Pancreas (tissue), 10 donors: ENCODE data around the gene WWOX. TPM values are rescaled to one million over a fixed set of nuclear protein-coding genes. Genes with fewer than 3 reads are reported as not detected.

ENCODE experiments used
- ATAC-seq, 4 donors: fragments of 200-7000 bp; cut with Tn5 transposase; one replicate each; pipeline versions ENCODE4 v1.8.0 to v1.9.1; 2020; ENCODE audit warnings: mild to moderate bottlenecking in 4 of 4, moderate library complexity in 4 of 4
- DNase-seq, 6 donors: peaks; one replicate each; pipeline ENCODE4 v3.0.0-alpha.2; 2020
- FAIRE-seq: peaks from 2 replicates; lab custom pipeline; 2012; peaks lifted over from hg19 to GRCh38; lab: Jason Lieb, UNC
- H3K27ac ChIP-seq, 4 donors: fragments of 200-600 bp; sonication (generic); 1 replicate in 3 of 4; 2 replicates in 1 of 4; pipeline versions ENCODE4 v1.5.0 to v1.8.0; 2020
- H3K27me3 ChIP-seq, 4 donors: fragments of 200-600 bp; one replicate each; pipeline ENCODE4 v1.8.0; 2021
- H3K36me3 ChIP-seq, 3 donors: fragments of 200-600 bp; sonication (generic) in 1 of 3; one replicate each; pipeline versions ENCODE4 v1.5.0 to v1.8.0; 2020 to 2021
- H3K4me1 ChIP-seq, 3 donors: fragments of 200-600 bp; one replicate each; pipeline ENCODE4 v1.8.0; 2021
- H3K4me3 ChIP-seq, 4 donors: fragments of 200-600 bp; sonication (generic) in 2 of 4; one replicate each; pipeline versions ENCODE4 v1.5.0 to v1.8.0; 2020 to 2021
- H3K9me3 ChIP-seq, 4 donors: fragments of 200-600 bp; one replicate each; pipeline ENCODE4 v1.8.0; 2021
- CTCF ChIP-seq, 4 donors: fragments of 200-600 bp; sonication (generic) in 3 of 4; IDR thresholded peaks; one replicate each; pipeline versions ENCODE4 v1.5.0 to v1.8.0; 2021; ENCODE audit warnings: antibody characterized with exemption in 4 of 4
- WGBS, 2 donors: extraction: QIAGEN DNeasy Blood & Tissue Kit; methylation state at CpG; one replicate each; pipeline ENCODE4 v1.1.7; 2013; 5-methylcytosine and 5-hydroxymethylcytosine counted together
- intact Hi-C, 3 donors: fragments of 100-400 bp; cut with DNase I; formaldehyde crosslinking; loops; one replicate each; pipeline versions ENCODE4 v1.11.1 to v1.14.2; 2022
- polyA plus RNA-seq, 2 donors: library from polyadenylated mRNA; stranded (reverse); fragments of 200-250 nt; gene quantifications; one replicate each; pipeline ENCODE4 v1.2.3, GENCODE V29; 2013
- total RNA-seq, 6 donors: library from RNA; stranded (reverse); fragmentation: NEBNext Ultra II Directional in 4 of 6; extraction: Animal tissue kit (Norgen Biotek cat#: 25700) in 4 of 6; gene quantifications; one replicate each; pipeline versions ENCODE4 v1.2.1 to v1.2.4, GENCODE V29; 2021 to 2023
- donor health status: healthy with polysubstance abuse.
- donor health status: DM: no; HTN: no; CAD: no; lungs with moderate emphysema.
- donor health status: DM: no; HTN: no; CAD: no.
- donor health status: control.
- donor health status: control.
- donor health status: Bipolar disorder and iron deficiency.
- donor health status: DM: yes; HTN: yes; CAD: no.
- donor health status: DM: no; HTN: no; CAD: no.
- donor health status: DM: no; HTN: no; CAD: no.
- donor health status: DM: yes; HTN: yes; CAD: no.

Gene WWOX
- total and polyA plus RNA-seq, 8 donors = 6.8 to 14.4 (median 10.8) TPM

GRCh38 chr16:78501744-78502143 lies 402.3 kb downstream of the WWOX start:
- no peak for ATAC-seq
- peaks cover 0 to 4% (median 0%) of the 10 kb centered on the region in 3 donors for H3K4me1 ChIP-seq
- no peak for TF ChIP-seq CTCF (IDR thresholded peaks at IDR 0.05)
- 94 to 95% methylated on average over 8 of the region's 8 CpGs for WGBS, 2 donors
- no peaks in the 10 kb centered on the region for H3K27me3 ChIP-seq
- H3K4me3 ChIP-seq = no peak overlapping the region
- no peak for FAIRE-seq
- H3K27ac ChIP-seq = no peak overlapping the region
- no peak for DNase-seq
- no peaks in the 10 kb centered on the region for H3K36me3 ChIP-seq
- intact Hi-C loops = loop anchor here in 1 of 3 donors (10.0 kb wide), 1 partner anchor 273 kb away; no protein-coding TSS in a partner anchor
- H3K9me3 ChIP-seq = no peaks in the 10 kb centered on the region

GRCh38 chr16:78502812-78503350 lies 403.4 kb downstream of the WWOX start:
- intact Hi-C loops = loop anchor here in 1 of 3 donors (10.0 kb wide), 1 partner anchor 272 kb away; no protein-coding TSS in a partner anchor
- Histone ChIP-seq H3K27me3 (no peaks in the 10 kb centered on the region), H3K4me1 (peaks cover 0 to 4% (median 0%) of the 10 kb centered on the region in 3 donors), H3K36me3 (no peaks in the 10 kb centered on the region), H3K9me3 (no peaks in the 10 kb centered on the region), H3K27ac (no peak overlapping the region), H3K4me3 (no peak overlapping the region)
- FAIRE-seq (no peak), DNase-seq (no peak), ATAC-seq (no peak)
- 72 to 80% methylated on average over 10 of the region's 10 CpGs for WGBS, 2 donors
- no peak for TF ChIP-seq CTCF (IDR thresholded peaks at IDR 0.05)

- FAIRE-seq (peak; percentile 89), ATAC-seq (peak in 3 of 4 donors; percentile 59 to 68 (median 66)), DNase-seq (peak in 3 of 6 donors; percentile 15 to 40 (median 36))
- 30 to 31% methylated on average over 3 of the region's 3 CpGs for WGBS, 2 donors
- Histone ChIP-seq H3K27me3 (no peaks in the 10 kb centered on the region), H3K9me3 (no peaks in the 10 kb centered on the region), H3K4me3 (no peak overlapping the region), H3K36me3 (no peaks in the 10 kb centered on the region), H3K4me1 (peaks cover 0 to 4% (median 0%) of the 10 kb centered on the region in 3 donors), H3K27ac (no peak overlapping the region)
- intact Hi-C loops = loop anchor here in 1 of 3 donors (10.0 kb wide), 1 partner anchor 271 kb away; no protein-coding TSS in a partner anchor
- TF ChIP-seq CTCF (IDR thresholded peaks at IDR 0.05) = peak; percentile 32 to 85 (median 76)
These were observed 404.1 kb downstream of the WWOX start for GRCh38 chr16:78503602-78504001.

GRCh38 chr16:78504401-78504851 lies 405.0 kb downstream of the WWOX start:
- Histone ChIP-seq H3K27me3 (no peaks in the 10 kb centered on the region), H3K9me3 (no peaks in the 10 kb centered on the region), H3K4me3 (no peak overlapping the region), H3K27ac (no peak overlapping the region), H3K4me1 (peaks cover 0 to 4% (median 0%) of the 10 kb centered on the region in 3 donors), H3K36me3 (no peaks in the 10 kb centered on the region)
- FAIRE-seq = no peak
- TF ChIP-seq CTCF (IDR thresholded peaks at IDR 0.05) = no peak
- ATAC-seq = peak in 1 of 4 donors; percentile 31
- no peak for DNase-seq
- intact Hi-C loops = loop anchor here in 1 of 3 donors (10.0 kb wide), 1 partner anchor 270 kb away; no protein-coding TSS in a partner anchor
- WGBS, 2 donors = 68 to 73% methylated on average over 12 of the region's 12 CpGs

- intact Hi-C loops = loop anchor here in 1 of 3 donors (10.0 kb wide), 1 partner anchor 270 kb away; no protein-coding TSS in a partner anchor
- H3K27ac ChIP-seq = no peak overlapping the region
- ATAC-seq (no peak), FAIRE-seq (no peak), DNase-seq (no peak)
- H3K27me3 ChIP-seq = no peaks in the 10 kb centered on the region
- WGBS, 2 donors = 70 to 75% methylated on average over 6 of the region's 6 CpGs
- peaks cover 0 to 4% (median 0%) of the 10 kb centered on the region in 3 donors for H3K4me1 ChIP-seq
- no peak for TF ChIP-seq CTCF (IDR thresholded peaks at IDR 0.05)
- H3K9me3 ChIP-seq = no peaks in the 10 kb centered on the region
- H3K36me3 ChIP-seq = no peaks in the 10 kb centered on the region
- no peak overlapping the region for H3K4me3 ChIP-seq
These were observed 405.6 kb downstream of the WWOX start for GRCh38 chr16:78505036-78505435.
